LoVo (cell line): ENCODE results near the gene RSBN1.
"Not testable (repeated sequence)": the region's sequence is repeated elsewhere in the genome, so short reads cannot be mapped to it uniquely, and the experiment has no call there.

ENCODE experiments used
- DNase-seq: peaks from one replicate; pipeline ENCODE4 v3.0.0-alpha.2; 2016; ENCODE audit warnings: low spot score

Gene RSBN1

DNA sequence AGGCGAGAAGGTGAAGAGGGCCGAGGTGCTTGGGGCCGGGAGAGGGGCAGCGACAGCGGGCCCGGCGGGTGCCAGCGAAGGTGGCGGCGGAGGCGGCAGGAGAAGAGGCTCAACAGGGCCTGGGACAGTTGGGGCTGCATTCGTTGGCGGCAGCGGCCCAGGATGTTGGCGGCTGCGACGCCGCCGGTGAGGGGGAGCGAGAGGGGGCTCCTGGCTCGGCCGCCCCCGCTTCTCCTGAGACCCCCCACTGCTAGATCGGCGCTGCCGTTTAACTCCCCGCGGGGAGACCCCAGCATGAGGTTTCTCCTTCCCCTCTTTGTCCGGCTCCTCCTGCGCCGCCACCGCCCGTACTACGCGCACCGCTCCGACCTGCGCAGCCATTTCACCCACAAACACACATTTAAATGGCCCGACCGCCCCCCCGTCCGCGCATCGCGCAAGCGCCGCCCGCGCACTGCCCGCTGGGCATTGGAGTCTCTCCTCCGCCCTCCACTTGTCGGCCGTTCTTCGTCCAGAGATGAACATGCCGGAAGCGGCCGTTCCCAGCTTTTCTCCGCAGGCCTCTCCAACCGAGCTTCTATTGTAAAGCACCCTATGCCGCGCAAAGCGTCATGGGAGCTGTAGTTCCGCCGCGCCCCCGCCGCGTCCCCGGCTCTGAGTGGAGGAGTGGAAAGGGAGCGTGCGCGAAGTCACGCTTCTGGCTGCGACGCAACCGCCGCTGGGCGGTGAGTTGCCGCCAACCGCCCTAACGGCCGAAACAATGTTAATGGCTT is at the start of gene RSBN1:
Gene RSBN1 (minus strand): TSS at position 589 of the 773 bp plus-strand sequence. CDS start 64 bp downstream, at position 525.
- DNase-seq: peak; percentile 98

DNA sequence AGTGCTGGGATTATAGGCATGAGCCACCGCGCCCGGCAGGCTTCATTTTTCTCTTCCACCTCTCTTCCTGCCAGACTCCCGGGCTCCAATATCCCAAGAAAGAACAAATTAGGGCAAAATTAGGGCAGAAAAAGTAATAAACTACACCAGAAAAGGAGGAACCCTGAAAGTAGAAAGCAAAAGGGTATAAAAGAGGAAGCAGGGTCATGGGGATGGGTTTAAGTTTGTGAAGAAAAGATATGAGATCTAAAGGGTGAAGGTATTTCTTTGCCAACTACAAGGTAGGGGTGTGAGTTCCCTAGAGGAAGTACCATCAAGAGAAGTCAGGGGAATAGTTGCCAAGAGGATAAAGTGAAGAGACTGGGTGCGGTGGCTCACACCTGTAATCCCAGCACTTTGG is 49.4 kb upstream of the RSBN1 start:
- DNase-seq: no peak

DNA sequence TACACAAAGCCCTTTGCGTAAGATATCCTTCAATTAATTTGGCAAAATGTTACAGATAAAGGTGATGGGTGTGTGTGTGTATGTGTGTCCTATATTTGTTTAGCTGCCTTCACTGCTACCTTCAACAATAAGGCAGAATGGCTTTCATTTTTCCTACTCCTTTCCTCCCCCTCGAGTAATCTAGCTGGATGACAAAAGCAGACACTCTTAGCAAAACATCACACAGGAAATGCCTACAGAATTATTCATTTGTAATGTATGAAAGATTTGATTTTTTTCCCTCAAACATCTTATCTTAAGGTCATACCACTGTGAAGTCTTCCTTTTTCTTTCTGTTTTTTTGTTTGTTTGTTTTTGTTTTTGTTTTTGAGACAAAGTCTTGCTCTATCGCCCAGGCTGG is 48.6 kb upstream of the RSBN1 start:
- DNase-seq: no peak

DNA sequence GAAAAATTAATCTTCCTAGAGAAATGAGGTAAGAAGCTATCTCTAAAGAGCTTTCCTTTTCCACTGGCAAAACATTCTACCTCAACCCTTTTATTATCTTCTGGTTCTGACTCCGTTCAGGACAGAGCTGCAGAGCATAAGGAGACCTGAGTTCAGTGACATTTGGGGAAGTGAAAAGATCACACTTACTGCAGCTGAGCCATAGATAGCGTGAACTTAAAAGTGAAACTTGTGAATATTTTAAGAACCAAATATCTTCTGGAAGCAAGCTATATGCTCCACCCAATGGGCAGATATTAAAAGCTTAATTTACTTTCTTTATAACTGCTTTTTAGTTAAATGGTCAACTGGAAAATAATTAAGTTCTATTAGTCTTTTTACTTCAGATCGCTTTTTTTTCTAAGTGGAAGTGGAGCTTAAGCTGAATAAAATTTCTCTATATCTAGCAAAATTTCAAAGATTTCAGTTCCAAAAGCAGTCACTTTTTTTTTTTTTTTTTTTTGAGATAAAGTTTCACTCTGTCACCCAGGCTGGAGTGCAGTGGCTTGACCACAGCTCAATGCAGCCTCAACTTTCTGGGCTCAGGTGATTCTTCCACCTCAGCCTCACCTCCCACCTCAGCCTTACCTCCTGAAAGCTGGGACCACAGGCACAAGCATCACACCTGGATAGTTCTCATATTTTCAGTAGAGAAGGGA is 47.4 kb upstream of the RSBN1 start:
- no peak for DNase-seq

DNA sequence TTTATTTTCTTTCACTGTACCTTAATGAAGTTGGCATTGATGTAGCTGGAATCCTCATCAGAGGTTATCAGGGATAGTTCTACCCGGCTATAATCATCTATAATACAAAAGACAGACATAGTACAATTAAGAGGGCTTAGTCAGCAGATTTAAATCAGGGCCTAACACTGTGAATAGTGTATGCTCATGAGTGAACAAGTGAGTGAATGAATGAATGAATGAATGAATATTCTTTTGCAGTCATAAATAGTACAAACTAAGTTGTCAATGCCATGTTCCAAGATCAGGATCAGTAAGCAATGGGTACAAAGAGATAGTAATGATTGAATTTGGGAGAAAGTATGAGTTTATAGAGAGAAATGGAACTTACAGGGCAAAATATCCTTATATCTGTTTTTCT is 46.7 kb upstream of the RSBN1 start:
- no peak for DNase-seq

DNA sequence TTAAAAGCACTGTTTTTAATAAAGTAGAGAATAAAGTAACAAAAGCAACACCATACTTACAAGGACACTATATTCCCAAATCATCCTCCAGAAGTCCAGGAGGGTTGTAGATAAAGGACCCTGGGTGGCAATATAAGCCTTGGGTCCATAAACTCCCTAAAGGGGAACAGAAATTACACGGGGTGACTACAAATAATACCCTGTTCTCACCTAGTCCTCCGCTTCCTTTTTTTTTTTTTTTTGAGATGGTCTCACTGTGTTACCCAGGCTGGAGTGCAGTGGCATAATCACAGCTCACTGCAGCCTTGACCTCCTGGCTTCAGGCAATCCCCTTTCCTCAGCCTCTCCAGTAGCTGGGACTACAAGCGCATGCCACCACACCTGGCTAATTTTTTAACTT is 46.1 kb upstream of the RSBN1 start:
- no peak for DNase-seq

DNA sequence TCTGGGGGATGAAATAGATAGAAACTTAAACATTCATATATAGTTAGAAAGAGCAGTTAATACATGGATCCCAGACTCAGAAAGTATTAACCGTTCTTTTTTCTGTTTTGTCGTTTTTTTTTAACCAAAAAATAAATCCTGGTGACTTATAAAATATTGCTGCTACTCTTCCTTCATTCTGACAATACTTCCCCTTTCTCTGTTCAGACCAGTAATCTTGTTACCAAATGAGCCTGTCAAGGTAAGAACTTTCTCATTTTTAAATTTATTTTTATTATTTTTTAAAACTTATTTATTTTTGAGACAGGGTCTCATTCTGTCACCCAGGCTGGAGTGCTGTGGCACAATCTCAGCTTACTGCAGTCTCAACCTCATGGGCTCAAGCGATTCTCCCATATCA is 45.5 kb upstream of the RSBN1 start:
- DNase-seq: no peak

DNA sequence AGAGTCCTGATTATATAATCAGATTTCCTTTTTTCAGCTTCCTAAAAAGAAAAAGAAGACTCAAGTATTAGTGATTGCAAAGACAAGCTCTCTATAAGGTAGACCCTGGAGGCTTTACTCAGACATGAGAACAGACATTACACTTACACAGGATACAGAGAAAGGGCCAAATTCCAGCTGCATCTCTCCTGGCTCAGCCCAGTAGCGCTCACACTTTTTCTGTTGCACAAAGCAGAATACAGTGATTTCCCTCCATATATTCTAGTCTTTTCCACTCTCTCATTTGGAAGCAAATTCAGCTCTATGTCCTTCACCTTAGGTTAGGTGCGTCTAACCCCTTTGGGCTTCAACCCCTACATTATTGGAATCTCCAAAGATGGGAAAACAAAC is 44.1 kb upstream of the RSBN1 start:
- DNase-seq: no peak

DNA sequence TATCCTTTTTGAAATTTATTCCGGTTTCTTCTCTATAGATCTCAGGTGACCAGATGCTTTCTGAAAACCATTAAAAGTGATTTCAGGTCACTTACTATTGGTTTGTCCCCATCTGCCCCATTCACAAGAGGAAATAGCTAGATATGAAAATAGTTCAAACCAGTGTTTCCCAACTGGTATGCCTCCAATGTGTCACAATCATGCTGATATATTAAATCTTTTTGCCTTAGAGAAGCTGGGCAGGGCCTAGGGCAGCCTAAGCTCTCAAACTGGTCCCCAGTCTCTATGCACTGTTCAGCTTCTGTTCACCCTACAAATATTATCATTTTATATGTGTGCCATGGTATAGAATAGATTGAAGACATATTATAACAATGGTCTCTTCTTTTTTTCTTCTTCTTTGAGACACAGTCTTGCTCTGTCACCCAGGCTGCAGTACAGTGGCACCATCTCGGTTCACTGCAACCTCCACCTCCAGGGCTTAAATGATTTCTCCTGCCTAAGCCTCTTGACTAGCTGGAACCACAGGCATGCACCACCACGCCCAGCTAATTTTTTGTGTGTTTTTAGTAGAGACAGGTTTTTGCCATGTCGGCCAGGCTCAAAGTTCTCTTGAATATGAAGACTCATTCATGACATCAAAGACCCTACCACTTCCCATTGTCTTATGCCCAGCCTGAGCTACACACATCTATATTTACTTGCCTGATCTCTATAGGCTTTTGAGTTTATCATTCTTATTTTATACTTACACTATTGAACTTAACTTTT is 43.5 kb upstream of the RSBN1 start:
- DNase-seq: no peak

DNA sequence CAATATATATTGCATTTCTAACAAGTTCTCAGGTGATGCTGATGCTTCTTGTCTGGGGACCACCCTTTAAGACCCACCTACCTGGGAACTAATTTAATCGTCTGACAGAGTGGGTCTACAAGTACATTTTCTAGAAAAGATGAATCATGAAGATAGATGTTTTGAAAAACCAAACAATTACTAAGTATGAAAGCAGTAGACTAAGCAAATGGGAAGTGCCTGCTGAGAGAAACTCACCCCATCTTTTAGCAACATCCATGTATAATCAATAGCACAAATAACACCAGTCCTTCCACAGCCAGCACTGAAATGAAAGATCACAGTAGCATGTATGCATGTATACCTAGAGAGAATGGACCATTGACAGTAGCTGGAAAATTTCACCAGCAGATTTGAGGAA is 42.0 kb upstream of the RSBN1 start:
- DNase-seq: no peak

DNA sequence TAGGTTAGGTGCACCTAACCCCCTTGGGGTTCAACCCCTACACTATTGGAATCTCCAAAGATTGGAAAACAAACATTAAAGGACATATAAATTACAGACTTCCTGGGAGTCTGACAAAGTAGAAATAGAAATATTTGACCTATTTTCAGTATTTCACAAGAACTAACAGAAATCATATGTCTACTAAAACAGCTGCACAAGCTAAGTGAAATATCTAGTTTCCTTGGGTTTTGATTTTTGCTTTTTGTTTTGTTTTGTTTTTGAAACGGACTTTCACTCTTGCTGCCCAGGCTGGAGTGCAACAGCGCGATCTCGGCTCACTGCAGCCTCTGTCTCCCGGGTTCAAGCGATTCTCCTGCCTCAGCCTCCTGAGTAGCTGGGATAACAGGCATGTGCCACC is 40.4 kb upstream of the RSBN1 start:
- DNase-seq: not testable (repeated sequence)

DNA sequence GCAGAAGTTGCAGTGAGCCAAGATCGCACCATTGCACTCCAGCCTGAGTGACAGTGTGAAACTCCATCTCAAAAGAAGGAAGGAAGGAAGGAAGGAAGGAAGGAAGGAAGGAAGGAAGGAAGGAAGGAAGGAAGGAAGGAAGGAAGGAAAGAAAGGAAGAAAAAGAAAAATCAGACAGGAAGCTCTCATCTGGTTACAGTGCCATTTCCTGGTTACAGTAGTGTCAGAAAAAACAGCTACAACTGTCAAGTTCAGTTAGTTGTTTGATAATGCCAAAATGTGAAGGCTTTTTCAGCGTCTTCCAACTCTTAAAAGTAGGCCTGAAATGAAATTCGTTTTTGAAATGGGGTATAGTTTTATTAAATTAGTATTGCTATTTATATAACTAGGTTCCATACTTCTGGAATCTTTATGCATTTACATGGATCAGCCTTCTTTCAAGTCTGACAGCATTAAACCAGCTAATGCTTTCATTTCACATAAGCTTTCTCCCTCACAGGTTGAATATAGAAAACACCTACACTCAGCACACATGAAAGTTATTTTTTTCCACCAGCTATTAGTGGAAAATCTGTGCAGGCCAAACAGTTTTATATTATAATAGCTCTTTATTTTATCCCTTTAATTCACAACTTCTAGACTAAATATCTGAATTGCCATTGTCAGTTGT is 38.0 kb upstream of the RSBN1 start:
- DNase-seq: no peak

DNA sequence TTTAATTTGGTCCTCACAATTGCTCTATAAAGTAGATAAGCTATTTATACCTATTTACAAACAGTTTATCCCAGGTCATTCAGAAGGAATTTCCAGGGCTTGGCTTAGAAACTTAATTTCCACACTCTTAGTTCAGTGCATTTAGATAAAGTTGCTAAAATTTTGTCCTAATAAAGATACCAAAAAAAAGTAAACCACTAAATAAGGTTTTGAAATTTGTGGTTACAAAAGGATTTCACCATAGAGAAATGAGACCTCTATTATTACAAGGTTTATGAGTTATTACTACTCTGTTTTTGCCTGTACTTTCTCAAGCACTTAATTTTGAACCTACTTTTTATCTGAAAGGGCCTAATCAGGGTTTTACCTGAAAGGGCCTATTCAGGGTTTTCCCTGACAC is 36.8 kb upstream of the RSBN1 start:
- DNase-seq: no peak

DNA sequence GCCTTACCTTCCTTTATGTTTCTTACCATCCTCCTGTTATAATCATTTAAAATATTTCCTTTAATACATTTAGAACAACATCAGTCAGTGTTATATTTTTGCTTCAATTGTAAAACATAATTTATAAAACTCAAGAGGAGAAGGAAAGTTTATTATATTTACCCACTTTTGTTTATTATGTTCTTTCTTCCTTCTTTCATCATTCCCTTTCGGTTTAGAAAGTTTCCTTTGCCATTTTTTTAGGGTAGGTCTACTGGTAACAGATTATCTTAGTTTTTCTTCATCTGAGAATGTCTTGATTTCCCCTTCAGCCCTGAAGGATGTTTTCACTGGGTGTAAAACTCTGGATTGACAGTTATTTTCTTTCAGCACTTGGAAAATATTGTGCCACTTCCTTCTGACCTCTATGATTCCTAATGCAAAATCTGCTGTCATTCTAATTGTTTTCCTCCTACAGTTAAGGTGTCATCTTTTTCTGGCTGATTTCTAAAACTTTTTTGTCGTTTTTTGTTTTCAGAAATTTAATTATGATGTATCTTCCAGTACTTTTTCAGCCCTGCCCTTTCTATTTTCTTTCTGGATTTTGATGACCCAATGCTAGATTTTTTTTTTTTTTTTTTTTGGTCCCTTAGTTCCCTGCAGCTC is 34.2 kb upstream of the RSBN1 start:
- DNase-seq: no peak

DNA sequence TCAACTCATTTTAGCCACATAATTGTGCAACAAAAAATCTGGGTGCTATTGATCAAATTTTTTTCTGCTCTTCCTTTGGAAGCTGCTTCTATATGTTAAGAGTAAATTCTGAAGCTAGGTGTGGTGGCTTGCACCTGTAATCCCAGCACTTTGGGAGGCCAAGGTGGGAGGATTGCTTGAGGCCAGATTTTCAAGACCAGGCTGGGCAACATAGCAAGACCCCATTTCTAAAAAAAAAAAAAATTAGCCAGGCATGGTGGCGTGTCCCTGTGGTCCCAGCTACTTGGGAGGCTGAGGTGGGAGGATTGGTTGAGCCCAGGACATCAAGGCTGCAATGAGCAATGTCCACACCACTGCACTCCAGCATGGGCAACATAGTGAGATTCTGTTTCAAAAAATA is 24.3 kb upstream of the RSBN1 start:
- no peak for DNase-seq

DNA sequence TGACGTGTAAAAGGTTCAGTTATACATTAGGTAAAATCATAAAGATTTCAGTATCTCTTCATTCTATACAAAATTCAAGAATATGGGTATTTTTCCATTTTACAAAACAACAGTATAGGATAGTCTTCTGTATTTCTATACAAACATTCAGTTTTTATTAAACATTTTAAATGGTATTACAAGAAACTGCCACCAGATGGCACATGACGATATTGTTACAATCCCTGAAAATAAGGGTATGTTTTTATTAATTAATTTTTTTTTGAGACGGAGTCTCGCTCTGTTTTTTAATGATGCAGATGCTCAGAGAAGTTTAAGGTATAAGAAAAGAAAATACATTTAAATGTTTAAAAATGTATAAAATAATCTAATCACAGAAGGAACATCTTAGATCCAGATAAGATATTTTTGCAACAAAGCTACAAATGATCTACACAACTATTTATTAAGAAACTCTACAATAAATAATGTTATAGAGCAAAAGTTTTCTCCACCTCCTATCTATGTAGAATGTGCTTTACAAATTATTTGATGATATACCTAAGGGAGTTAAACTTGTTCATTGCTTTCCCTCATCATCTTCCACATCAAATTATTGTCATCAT is 23.5 kb upstream of the RSBN1 start:
- DNase-seq: peak; percentile 59

DNA sequence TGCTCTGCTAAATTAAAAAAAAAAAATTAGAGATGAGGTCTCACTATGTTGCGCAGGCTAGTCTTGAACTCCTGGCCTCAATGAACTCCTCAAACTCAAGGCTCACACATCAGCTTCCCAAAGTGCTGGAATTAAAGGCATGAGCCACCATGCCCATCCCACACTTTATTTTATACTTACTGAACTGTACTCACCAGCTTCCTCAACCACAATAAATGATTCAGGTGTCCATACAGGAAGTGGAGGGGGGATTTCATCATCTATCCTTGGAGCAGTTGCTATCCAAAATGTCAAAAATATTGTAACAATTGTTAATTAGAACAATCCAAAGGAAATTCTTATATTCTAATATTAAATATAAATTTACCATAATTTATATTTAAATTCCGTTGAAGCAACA is 22.4 kb upstream of the RSBN1 start:
- no peak for DNase-seq

DNA sequence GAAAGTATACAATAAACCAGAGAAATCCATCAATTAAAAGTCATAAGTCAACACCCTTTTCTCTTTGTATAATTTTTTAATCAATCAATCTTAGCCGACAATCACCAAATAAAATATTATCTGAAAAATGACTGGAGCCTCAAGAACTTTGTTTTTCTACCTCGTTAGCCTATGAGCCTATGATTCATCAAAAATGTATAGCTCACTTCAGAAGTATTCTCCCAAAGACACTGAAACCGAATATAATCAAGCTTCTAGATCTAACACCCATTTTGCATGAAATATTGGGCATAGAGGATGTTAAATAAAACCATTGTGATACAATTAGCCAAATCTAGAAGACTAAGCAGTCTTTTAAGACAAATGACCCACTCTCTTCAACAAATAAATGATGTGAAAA is 17.8 kb upstream of the RSBN1 start:
- no peak for DNase-seq

DNA sequence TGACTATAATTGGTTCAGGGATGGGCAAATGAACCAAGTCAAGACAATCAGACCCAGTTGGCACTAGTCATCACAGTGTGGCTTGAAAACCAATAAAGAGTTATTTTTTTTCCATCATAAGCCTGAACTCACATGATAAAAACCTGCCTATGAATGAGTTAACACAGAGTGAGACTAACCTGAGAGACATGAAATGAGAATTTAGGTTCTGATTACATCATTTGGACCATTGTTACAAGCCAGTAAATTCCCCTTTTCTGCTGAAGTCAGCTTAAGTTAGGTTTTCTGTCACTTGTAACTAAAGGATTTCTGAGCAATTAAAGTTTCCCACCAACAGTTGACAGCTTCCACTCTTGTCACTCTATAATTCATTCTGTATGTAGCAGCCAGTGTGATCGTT is 9.6 kb upstream of the RSBN1 start:
- DNase-seq: no peak

DNA sequence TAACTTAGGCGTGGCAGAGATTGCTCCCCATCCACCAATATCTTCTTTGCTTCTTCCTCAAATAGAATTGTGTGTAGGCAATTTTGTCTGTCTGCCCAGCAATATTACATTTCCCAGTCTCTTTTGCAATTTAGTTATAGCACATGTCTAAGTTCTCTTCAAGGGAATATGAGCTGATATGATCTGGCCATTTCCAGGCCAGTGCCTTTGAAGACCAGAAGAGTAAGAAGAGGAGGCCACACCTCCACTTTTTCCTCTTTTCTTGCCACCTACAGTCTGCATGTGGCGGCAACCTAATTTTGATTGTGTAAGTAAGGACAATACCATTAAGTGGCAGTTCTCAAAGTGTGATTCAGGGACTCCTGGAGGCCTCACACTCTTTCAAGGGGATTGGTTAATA is 6.3 kb upstream of the RSBN1 start:
- no peak for DNase-seq

DNA sequence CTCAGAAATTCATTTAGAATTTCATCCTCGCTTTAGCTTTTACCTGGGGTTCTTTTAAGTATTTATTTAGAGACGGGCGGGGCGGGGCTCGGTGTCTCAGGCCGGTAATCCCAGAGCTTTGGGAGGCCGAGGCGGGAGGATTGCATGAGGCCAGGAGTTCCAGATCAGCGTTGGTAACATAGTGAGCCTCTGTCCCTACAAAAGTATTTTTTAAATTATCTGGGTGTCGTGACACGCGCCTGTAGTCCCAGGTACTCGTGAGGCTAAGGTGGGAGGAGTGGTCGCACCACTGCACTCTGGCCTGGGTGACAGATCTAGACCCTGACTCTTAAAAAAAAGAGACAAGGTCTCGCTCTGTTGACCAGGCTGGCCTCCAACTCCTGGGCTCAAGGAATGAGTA is 942 bp upstream of the RSBN1 start:
- no peak for DNase-seq
